NCI-H82 (cell line): Measurements from ENCODE around the gene ADSS1.

Source experiments
- DNase-seq: peaks from one replicate; lab custom pipeline; 2025; lab: John Stamatoyannopoulos, UW

Gene ADSS1

GRCh38 chr14:104687601-104688504 lies 36.2 kb upstream of the ADSS1 start:
- DNase-seq, result peak; percentile 6

- no peak for DNase-seq
Observed at GRCh38 chr14:104688505-104689108, 35.4 kb upstream of the ADSS1 start.

DNA sequence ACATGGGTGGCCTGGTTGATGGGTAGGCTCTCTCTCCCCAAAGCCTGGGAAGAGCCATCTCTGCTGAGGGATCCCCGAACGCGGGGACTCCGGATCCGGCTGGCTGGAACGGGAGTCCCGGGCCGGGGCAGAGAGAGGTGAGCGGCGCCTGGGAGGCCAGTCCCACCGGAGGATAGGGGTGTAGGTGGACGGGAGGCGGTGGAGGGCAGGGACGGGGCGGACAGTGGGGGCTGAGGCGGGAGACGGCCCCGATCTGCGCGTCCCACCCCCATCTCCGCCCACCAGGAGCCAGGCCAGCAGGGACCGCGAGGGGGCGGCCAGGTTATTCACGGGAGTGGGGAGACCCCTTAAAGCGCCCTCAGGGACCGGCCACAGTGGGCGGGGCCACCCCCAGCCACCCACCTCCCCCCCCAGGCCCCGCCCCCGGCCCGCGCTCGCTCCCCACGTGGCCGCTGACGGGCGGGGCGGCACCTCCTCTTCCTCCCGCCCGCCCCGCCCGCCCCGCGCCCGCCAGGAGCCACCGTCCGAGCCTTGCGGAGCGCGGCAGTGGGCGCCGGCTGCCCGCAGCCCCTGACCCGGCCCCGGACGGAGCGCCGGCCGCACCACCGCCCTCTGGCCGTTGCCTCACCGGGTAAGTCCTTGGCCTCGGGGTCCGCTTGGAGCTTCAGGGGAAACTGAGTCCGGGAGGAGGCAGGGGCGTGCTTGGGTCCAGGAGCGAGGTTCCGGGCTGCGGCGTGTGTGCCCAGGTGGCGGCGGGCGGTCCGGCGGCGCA lies 34.7 kb upstream of the ADSS1 start, which contains the start of gene INF2:
Gene INF2 (plus strand): TSS at position 510 of the 772 bp plus-strand sequence. CDS start 11,748 bp downstream, outside the sequence.
- DNase-seq, result peak; percentile 74

DNA sequence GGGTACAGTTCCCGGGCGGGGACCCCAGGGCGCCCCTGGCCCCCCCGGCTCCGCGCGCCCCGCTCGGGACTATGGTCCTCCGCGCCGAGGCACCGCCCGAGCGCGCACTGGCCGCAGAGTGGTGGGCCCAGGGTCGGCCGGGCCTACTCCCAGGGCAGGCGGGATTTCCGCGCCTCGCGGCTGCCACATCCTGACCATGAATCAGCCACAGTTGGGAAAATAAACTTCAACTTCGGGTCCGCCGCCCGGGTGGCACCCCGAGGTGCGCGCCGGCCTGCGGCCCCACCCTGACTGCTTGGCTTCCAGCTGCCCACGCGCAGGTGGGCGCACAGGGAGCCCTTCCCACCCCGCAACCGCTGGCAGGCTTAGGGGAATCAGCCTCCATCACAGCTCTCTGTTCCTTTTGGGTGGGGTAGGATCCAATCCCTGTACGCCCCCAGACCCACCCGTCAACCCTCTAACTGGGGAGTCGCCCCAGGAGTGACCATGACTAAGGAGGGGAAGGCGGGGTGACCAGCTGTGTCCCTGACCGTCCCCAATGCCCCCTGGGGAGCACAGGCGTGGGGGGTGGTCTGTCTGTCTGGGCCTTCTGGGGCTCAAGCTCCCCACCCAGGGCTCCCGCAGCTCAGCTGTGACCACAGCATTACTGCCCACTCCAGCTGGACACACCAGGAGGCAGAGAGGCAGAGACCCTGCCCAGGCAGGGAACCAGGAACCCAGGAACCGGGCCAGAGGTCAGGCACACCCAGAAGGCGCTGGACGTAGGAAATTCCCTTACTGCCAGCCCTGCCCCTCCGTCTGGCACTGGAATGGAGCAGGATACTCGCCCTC lies 33.9 kb upstream of the ADSS1 start:
- DNase-seq, result no peak

DNA sequence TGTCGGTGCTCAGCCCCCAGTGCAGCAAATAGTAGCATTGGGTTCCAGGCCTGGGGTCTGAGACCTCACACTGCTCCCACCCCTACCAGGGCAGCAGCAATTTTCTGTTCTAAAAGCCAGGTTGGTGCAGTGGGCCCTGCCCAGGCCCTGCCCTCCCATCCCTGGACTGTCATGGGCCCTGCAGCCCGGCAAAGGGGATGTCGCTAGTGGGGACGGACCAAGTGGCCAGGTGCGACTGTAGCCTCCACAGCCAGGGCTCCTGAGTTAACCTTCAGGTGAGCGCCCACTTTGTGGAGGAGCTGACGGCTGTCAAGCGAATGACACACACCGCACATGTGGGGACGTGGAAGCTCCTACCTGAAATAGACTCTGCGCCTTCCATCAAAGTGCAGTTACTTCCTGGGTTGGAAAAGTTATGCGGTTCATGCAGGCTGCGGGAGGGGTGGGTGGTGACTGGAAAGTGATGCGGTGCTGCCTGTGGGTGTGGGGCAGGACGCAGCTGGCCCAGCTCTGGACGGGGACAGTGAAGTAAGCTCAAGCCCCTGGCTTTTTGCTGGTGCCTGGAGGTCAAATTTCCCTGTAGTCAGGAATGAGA lies 33.1 kb upstream of the ADSS1 start:
- no peak for DNase-seq

DNA sequence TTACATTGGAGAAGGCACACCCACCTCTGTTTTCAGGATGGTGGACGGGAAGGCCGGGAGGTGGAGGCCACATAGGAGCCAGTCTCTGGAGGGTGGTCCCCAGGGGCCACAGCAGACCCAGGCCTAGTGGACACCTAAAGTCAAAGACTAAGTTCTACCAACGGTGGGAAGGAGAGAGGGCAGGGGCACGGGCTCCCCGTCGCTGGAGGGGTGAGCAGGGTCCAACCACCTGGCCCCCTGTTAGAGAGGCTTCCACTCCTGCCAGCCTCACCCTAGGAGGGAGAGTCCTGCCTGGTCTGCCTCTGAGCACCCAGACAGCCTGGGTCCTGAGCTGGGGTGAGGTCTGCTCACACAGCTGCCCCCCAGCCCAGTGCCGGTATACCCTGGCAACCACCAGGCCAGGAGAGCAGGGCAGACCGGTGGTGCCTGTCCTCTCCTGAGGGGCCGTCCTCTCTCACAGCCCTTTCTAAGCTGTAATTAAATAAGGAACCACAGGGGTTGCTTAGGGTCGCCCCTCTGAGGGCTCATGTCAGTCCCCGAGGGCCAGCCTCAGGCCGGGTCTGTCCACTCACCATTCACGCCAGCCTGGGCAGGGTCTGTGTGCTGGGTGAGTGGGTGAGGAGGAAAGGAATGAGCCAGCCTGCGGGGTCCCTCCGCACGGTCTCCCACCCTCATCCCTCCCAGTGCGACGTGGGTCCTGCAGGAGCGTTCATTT lies 32.3 kb upstream of the ADSS1 start:
- DNase-seq, result no peak

GRCh38 chr14:104692261-104692938 lies 31.6 kb upstream of the ADSS1 start:
- no peak for DNase-seq

DNA sequence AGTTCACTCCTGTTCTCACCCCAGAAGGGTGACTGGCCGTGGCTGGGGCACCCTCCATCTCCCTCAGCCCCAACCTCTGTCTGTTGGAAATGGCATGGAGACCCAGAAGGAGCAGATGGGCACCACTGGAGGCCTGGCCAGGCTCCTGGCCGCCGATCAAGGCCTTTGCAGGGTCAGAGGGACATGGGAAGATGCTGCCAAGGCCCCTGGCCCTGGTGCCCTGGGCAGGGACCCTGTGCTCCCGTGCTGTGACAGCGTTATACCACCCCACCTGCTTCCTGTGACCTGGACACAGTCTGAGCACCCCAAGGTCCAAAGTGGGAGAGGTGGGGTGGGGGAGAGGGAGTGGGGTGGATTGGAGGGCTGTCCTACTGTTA lies 31.1 kb upstream of the ADSS1 start:
- DNase-seq, result no peak

- no peak for DNase-seq
Observed at GRCh38 chr14:104693482-104694431, 30.3 kb upstream of the ADSS1 start.

DNA sequence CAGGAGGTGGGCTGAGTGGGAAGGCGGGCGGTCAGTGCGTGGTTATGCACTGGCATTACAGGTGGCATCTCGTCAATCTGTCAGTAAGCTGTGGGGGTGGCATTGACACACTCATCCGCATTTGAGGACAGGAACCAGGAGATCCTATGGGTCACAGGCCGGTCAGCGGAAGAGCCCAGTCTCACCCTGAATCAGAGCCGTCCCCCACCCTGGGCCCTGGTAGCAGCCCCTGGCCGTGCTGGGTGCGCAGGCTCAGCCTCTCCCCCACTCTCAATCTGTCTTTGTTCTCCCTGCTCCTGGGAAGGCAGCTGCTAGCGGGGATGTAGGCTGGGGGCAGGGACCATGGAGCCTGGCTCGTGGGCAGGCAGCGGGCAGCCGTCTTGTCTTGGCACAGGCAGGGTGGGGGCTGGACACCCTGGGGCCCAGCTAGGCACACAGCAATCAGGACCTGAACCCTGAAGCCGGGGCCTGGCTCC lies 29.5 kb upstream of the ADSS1 start:
- DNase-seq, result no peak

GRCh38 chr14:104694991-104695659 lies 28.9 kb upstream of the ADSS1 start:
- no peak for DNase-seq

DNA sequence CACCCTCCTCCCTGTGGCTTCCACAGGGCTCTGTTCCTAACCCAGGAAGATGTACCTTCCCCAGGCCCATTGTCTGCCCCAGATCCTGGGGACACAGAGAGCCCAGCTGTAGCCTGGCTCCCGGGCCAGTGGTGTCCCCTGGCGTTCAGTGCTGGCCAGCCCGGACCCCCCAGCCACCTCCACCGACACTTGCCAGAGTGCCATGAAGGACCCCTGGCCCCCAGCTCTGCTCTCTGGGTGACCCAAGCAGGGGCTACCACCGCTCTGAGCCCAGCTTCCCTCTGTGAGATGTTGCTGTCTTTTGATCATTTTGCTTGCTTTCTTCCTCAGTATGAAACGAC lies 28.4 kb upstream of the ADSS1 start:
- no peak for DNase-seq

- no peak for DNase-seq
Observed at GRCh38 chr14:104696671-104697316, 27.2 kb upstream of the ADSS1 start.

DNA sequence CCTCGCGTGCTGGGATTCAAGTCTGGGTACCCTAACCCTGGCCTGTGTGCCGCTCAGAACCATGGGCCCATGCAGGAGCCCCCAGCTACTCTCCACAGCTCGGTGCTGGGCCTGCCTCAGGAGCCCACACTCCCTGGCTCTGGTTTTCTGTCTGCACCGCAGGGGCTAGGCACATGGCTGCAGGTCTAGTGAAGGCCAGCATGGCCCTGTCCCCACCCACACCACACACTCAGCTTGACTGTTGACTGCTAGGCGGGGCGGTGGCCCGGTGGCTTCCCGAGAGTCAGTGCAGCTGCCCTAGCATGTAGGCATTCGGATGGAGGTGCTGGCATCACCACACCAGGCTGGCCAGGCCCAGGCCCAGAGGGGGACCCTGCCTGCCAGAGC lies 26.7 kb upstream of the ADSS1 start:
- DNase-seq, result no peak

GRCh38 chr14:104697892-104698583 lies 26.0 kb upstream of the ADSS1 start:
- no peak for DNase-seq

- DNase-seq, result no peak
Observed at GRCh38 chr14:104698688-104699425, 25.2 kb upstream of the ADSS1 start.

- DNase-seq, result no peak
Observed at GRCh38 chr14:104699426-104699748, 24.6 kb upstream of the ADSS1 start.
